SK-N-SH (cell line): Measurements from ENCODE around the gene CTNS. TPM values are rescaled to one million over a fixed set of nuclear protein-coding genes. Genes with fewer than 3 reads are reported as not detected.

Source experiments
- CTCF ChIA-PET: fragments of 300-600, 350-600 bp; formaldehyde crosslinking; extraction: SDS; loops from one replicate; lab custom pipeline; 2021; lab: Yijun Ruan, JAX
- POLR2A ChIA-PET: fragments of 350-600 bp; sonication (Branson Sonifier 250); formaldehyde crosslinking; extraction: SDS; loops from one replicate; lab custom pipeline; 2020; ENCODE audit warnings: antibody characterized with exemption, inconsistent platforms; lab: Yijun Ruan, JAX
- DNase-seq: peaks from one replicate; pipeline ENCODE4 v3.0.0; 2012
- H2AFZ ChIP-seq: fragments of 200-600 bp; sonication (generic); 2 replicates; pipeline ENCODE4 v1.8.1; 2016; ENCODE audit warnings: antibody characterized with exemption, mild to moderate bottlenecking, low read depth
- H3F3A ChIP-seq: fragments of 200-600 bp; sonication (generic); replicated peaks from 2 replicates; pipeline ENCODE3; 2016; ENCODE audit warnings: antibody characterized with exemption, mild to moderate bottlenecking; ENCODE audit not compliant: insufficient read depth
- H3K27ac ChIP-seq, 2 experiments: fragments of 200-500 bp in 1 of 2; fragments of 200-600 bp in 1 of 2; sonication (Bioruptor generic) in 1 of 2; sonication (generic), shearing (Covaris generic) in 1 of 2; 2 replicates each; pipeline versions ENCODE4 v1.5.1 to v1.6.1; 2014 to 2016; ENCODE audit warnings: low read depth in 2 of 2, inconsistent platforms in 1 of 2, low read length in 1 of 2, mild to moderate bottlenecking in 1 of 2, mixed read lengths in 1 of 2
- H3K27me3 ChIP-seq: fragments of 200-600 bp; sonication (generic), shearing (Covaris generic); 2 replicates; pipeline ENCODE4 v1.6.1; 2016; ENCODE audit warnings: mixed run types; ENCODE audit not compliant: insufficient read depth
- H3K36me3 ChIP-seq, 2 experiments: fragments of 200-500 bp in 1 of 2; fragments of 200-600 bp in 1 of 2; sonication (Bioruptor generic) in 1 of 2; sonication (generic) in 1 of 2; replicated peaks in 1 of 2; 2 replicates each; pipeline versions ENCODE3 to v1.5.1; 2014 to 2016; ENCODE audit warnings: low read length in 1 of 2, mild to moderate bottlenecking in 1 of 2; ENCODE audit not compliant: insufficient read depth in 2 of 2, control insufficient read depth in 1 of 2
- H3K4me1 ChIP-seq, 2 experiments: fragments of 200-500 bp in 1 of 2; fragments of 200-600 bp in 1 of 2; sonication (Bioruptor generic) in 1 of 2; sonication (generic), shearing (Covaris generic) in 1 of 2; 2 replicates each; pipeline versions ENCODE4 v1.5.1 to v1.6.1; 2014 to 2016; ENCODE audit warnings: low read depth in 1 of 2, low read length in 1 of 2, mixed run types in 1 of 2; ENCODE audit not compliant: insufficient read depth in 2 of 2, control insufficient read depth in 1 of 2
- H3K4me2 ChIP-seq: fragments of 200-600 bp; sonication (generic), shearing (Covaris generic); 2 replicates; pipeline ENCODE4 v1.6.1; 2017; ENCODE audit warnings: mixed run types
- H3K4me3 ChIP-seq, 2 experiments: fragments of 200-500 bp in 1 of 2; fragments of 200-600 bp in 1 of 2; sonication (Bioruptor generic) in 1 of 2; sonication (generic), shearing (Covaris generic) in 1 of 2; 2 replicates each; pipeline versions ENCODE4 v1.5.1 to v1.8.1; 2014 to 2016; ENCODE audit warnings: low read depth in 2 of 2, inconsistent platforms in 1 of 2, low read length in 1 of 2, mild to moderate bottlenecking in 1 of 2, mixed read lengths in 1 of 2, moderate library complexity in 1 of 2
- H3K79me2 ChIP-seq: fragments of 200-600 bp; sonication (generic); 2 replicates; pipeline ENCODE4 v1.8.1; 2017; ENCODE audit warnings: mild to moderate bottlenecking; ENCODE audit not compliant: insufficient read depth
- H3K9ac ChIP-seq: fragments of 200-600 bp; sonication (generic); 2 replicates; pipeline ENCODE4 v1.6.1; 2017; ENCODE audit warnings: mixed run types
- H3K9me2 ChIP-seq: fragments of 200-600 bp; sonication (generic); 2 replicates; pipeline ENCODE4 v1.6.1; 2017; ENCODE audit warnings: mixed run types
- H3K9me3 ChIP-seq: fragments of 200-600 bp; sonication (generic); 2 replicates; pipeline ENCODE4 v1.6.1; 2017; ENCODE audit warnings: mixed run types, mild to moderate bottlenecking, moderate library complexity
- H4K20me1 ChIP-seq: fragments of 200-600 bp; sonication (generic); 2 replicates; pipeline ENCODE4 v1.6.1; 2017; ENCODE audit warnings: mild to moderate bottlenecking, mixed run types; ENCODE audit not compliant: insufficient read depth
- CHD2 ChIP-seq: fragments of 150-350 bp; IDR thresholded peaks from 2 replicates; pipeline ENCODE4 v1.6.1; 2018; ENCODE audit warnings: low read length; ENCODE audit not compliant: partially characterized antibody
- FOXJ3 ChIP-seq: sonication (generic); formaldehyde crosslinking; IDR thresholded peaks from 2 replicates; pipeline ENCODE4 v1.5.1; 2020; ENCODE audit warnings: mild to moderate bottlenecking, missing genetic modification reagents
- FOXM1 ChIP-seq: IDR thresholded peaks from 2 replicates; pipeline ENCODE4 v1.4.0; 2012; ENCODE audit warnings: low read depth, mild to moderate bottlenecking
- JUND ChIP-seq: IDR thresholded peaks from 2 replicates; pipeline ENCODE4 v1.4.0; 2012
- MAX ChIP-seq: IDR thresholded peaks from 2 replicates; pipeline ENCODE4 v1.4.0; 2012; ENCODE audit warnings: low read depth
- NRF1 ChIP-seq: IDR thresholded peaks from 2 replicates; pipeline ENCODE4 v1.6.1; 2012; ENCODE audit warnings: low read depth, mild to moderate bottlenecking, low read length
- PBX3 ChIP-seq: IDR thresholded peaks from 2 replicates; pipeline ENCODE4; 2012
- POLR2AphosphoS5 ChIP-seq: IDR thresholded peaks from 2 replicates; pipeline ENCODE4 v1.6.1; 2012; ENCODE audit warnings: low read depth, low read length
- RXRA ChIP-seq: IDR thresholded peaks from 2 replicates; pipeline ENCODE4 v1.4.0; 2012; ENCODE audit warnings: low read depth, mild to moderate bottlenecking, borderline replicate concordance
- SIN3A ChIP-seq: IDR thresholded peaks from 2 replicates; pipeline ENCODE4 v1.6.1; 2012; ENCODE audit warnings: low read depth, mild to moderate bottlenecking, low read length, moderate library complexity, borderline replicate concordance
- SMC3 ChIP-seq: IDR thresholded peaks from 2 replicates; pipeline ENCODE4 v1.6.1; 2012; ENCODE audit warnings: low read depth, low read length, improper control_type of control experiment
- USF2 ChIP-seq: fragments of 150-350 bp; IDR thresholded peaks from 2 replicates; pipeline ENCODE4 v1.6.1; 2017; ENCODE audit warnings: antibody characterized with exemption, low read length, low read depth, borderline replicate concordance
- YY1 ChIP-seq: IDR thresholded peaks from 2 replicates; pipeline ENCODE4 v1.4.0; 2012; ENCODE audit warnings: low read depth, mild to moderate bottlenecking
- WGBS: methylation state at CpG from one replicate; pipeline ENCODE4 v1.1.6; 2017; ENCODE audit warnings: low lambda C conversion rate; 5-methylcytosine and 5-hydroxymethylcytosine counted together
- polyA plus RNA-seq, 3 experiments: library from polyadenylated mRNA; depleted of rRNA; stranded (reverse); fragments of >200 nt; gene quantifications; 2 replicates each; pipeline ENCODE4 v1.2.3, GENCODE V29; 2012
- TF ChIP-seq, protein P1 (sequence below): IDR thresholded peaks from 2 replicates; pipeline ENCODE4 v1.4.0; 2012; ENCODE audit warnings: low read depth, borderline replicate concordance

CTNS gene
- polyA plus RNA-seq, 1 of the 3 experiments (the other 2 are of a cell fraction): 8.2 TPM

GRCh38 chr17:3656353-3656752 is 19.8 kb downstream of the CTNS start:
- WGBS: 91% methylated on average over 16 of the region's 16 CpGs
- no peak overlapping the region for H2AFZ ChIP-seq
- H4K20me1 ChIP-seq: peaks cover 4% of the 10 kb centered on the region; the same call in 1 of the 2 replicates
- H3F3A ChIP-seq: peaks cover 12% of the 10 kb centered on the region
- peaks cover 0 to 8% of the 10 kb centered on the region in 2 experiments for H3K36me3 ChIP-seq
- H3K9me3 ChIP-seq: no peaks in the 10 kb centered on the region
- no peak overlapping the region for H3K4me3 ChIP-seq
- H3K27me3 ChIP-seq: no peaks in the 10 kb centered on the region
- no peak overlapping the region for H3K27ac ChIP-seq
- H3K9me2 ChIP-seq: no peaks in the 10 kb centered on the region
- H3K4me2 ChIP-seq: no peak overlapping the region
- POLR2A ChIA-PET: interaction anchor here (0.6 kb wide), 1 partner anchor 49 kb away, joined by 3 read pairs; no protein-coding TSS in a partner anchor
- TF ChIP-seq FOXJ3 (CRISPR knock-in tag): no peak
- TF ChIP-seq SMC3: no peak
- TF ChIP-seq NRF1: no peak
- TF ChIP-seq POLR2AphosphoS5: no peak
- TF ChIP-seq YY1: no peak
- TF ChIP-seq PBX3: no peak
- CTCF ChIA-PET: interaction anchor here (2.2 kb wide), 1 partner anchor 608 kb away, joined by 5 read pairs; no protein-coding TSS in a partner anchor
- no peak for DNase-seq
- no peak overlapping the region for H3K9ac ChIP-seq
- H3K79me2 ChIP-seq: no peaks in the 10 kb centered on the region
- peaks cover 0 to 13% of the 10 kb centered on the region in 2 experiments; a peak in 3 of 4 replicates for H3K4me1 ChIP-seq

DNA sequence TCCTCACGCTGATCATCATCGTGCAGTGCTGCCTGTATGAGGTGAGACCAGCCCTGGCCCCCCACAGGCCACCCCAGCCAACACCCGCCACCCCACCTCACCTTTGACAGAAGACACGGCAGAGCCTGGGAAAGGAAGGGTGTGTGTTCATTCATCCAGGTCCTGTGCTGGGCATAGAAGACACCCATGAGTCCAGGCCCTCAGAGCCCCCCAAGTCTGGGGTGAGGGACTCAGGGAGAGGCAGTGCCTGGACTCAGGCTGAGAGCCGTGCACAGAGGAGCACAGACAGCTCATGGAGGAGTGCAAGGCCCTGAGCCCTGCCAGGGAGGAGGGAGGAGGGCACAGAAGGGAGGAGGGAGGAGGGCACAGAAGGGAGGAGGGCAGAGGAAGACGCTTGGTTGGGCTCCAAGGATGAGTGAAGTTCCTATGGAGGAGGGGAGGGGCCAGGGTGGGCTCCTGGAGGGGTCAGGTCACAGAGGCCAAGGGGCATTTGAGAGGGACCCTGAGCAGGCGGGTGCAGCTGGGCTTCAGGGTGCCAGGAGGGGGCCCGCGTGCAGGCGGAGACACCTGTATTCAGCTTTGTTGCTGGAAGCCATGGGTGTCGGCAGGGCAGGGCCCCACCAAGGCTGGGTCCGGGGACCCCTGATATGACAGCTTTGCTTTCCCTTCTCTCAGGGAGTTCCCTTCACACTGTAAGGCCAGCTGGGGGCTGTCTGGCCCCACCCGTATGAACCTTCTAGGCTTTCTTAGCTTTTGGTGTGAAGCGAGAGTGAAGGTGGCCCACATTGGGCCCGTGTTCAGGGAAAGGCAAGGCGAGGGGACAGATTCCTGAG is 20.4 kb downstream of the CTNS start:
- peaks cover 4% of the 10 kb centered on the region; the same call in 1 of the 2 replicates for H4K20me1 ChIP-seq
- no peak for DNase-seq
- ChIA-PET POLR2A (interaction anchor here (0.6 kb wide), 1 partner anchor 49 kb away, joined by 3 read pairs; no protein-coding TSS in a partner anchor), CTCF (interaction anchor here (1.5 to 2.2 kb wide), 2 partner anchors 11 to 608 kb away, joined by 3 to 5 read pairs; partner anchors contain the start of gene TAX1BP3)
- no peak overlapping the region for H3K4me3 ChIP-seq
- H2AFZ ChIP-seq: no peak overlapping the region
- H3K79me2 ChIP-seq: no peaks in the 10 kb centered on the region
- no peak overlapping the region for H3K4me2 ChIP-seq
- H3K27me3 ChIP-seq: no peaks in the 10 kb centered on the region
- H3K36me3 ChIP-seq: peaks cover 0 to 8% of the 10 kb centered on the region in 2 experiments
- no peaks in the 10 kb centered on the region for H3K9me2 ChIP-seq
- peaks cover 0 to 13% of the 10 kb centered on the region in 2 experiments; a peak in 3 of 4 replicates for H3K4me1 ChIP-seq
- 89% methylated on average over 15 of the region's 16 CpGs for WGBS
- TF ChIP-seq SIN3A (no peak), PBX3 (no peak), MAX (no peak), FOXM1 (no peak), CHD2 (no peak), USF2 (no peak), JUND (no peak), RXRA (no peak)
- TF ChIP-seq, protein P1, sequence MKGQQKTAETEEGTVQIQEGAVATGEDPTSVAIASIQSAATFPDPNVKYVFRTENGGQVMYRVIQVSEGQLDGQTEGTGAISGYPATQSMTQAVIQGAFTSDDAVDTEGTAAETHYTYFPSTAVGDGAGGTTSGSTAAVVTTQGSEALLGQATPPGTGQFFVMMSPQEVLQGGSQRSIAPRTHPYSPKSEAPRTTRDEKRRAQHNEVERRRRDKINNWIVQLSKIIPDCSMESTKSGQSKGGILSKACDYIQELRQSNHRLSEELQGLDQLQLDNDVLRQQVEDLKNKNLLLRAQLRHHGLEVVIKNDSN: no peak
- no peak overlapping the region for H3K27ac ChIP-seq
- peaks cover 12% of the 10 kb centered on the region for H3F3A ChIP-seq
- H3K9me3 ChIP-seq: no peaks in the 10 kb centered on the region
- H3K9ac ChIP-seq: no peak overlapping the region
